Trophoblast cell (in vitro differentiated cells and primary cell): ENCODE measurements around the gene SENP6.
A peak's percentile ranks its signal among the peaks of the same experiment; 100 is the strongest.

Experiments used
- DNase-seq, 2 donors: peaks; one replicate each; pipeline ENCODE4 v3.0.0-alpha.2; 2016
- H2AFZ ChIP-seq: 2 replicates; pipeline ENCODE4 v1.6.1; 2013; ENCODE audit warnings: low read length, moderate library complexity, mild to moderate bottlenecking; ENCODE audit not compliant: insufficient read depth, poor library complexity
- H2AK5ac ChIP-seq: 2 replicates; pipeline ENCODE4 v1.6.1; 2013; ENCODE audit warnings: mild to moderate bottlenecking, low read length
- H2BK120ac ChIP-seq: 2 replicates; pipeline ENCODE4 v1.6.1; 2013; ENCODE audit warnings: low read length, mild to moderate bottlenecking, moderate library complexity; ENCODE audit not compliant: insufficient read depth, poor library complexity
- H2BK12ac ChIP-seq: 2 replicates; pipeline ENCODE4 v1.6.1; 2013; ENCODE audit warnings: mild to moderate bottlenecking, low read length, moderate library complexity
- H2BK5ac ChIP-seq: 2 replicates; pipeline ENCODE4 v1.6.1; 2013; ENCODE audit warnings: low read length, low read depth, moderate library complexity, mild to moderate bottlenecking; ENCODE audit not compliant: poor library complexity
- H3K14ac ChIP-seq: 2 replicates; pipeline ENCODE4 v1.6.1; 2013; ENCODE audit warnings: mild to moderate bottlenecking, low read length
- H3K18ac ChIP-seq: 2 replicates; pipeline ENCODE4 v1.6.1; 2013; ENCODE audit warnings: mild to moderate bottlenecking, low read length
- H3K23ac ChIP-seq: 2 replicates; pipeline ENCODE4 v1.6.1; 2013; ENCODE audit warnings: low read length
- H3K27ac ChIP-seq: 2 replicates; pipeline ENCODE4 v1.5.1; 2013; ENCODE audit warnings: low read depth, mild to moderate bottlenecking, inconsistent platforms, low read length, moderate library complexity
- H3K27me3 ChIP-seq: 2 replicates; pipeline ENCODE4 v1.6.1; 2013; ENCODE audit warnings: inconsistent platforms, mild to moderate bottlenecking, low read length, moderate library complexity; ENCODE audit not compliant: insufficient read depth
- H3K36me3 ChIP-seq, 2 experiments: 1 replicate in 1 of 2; 2 replicates in 1 of 2; pipeline ENCODE4 v1.6.1; 2013; ENCODE audit warnings: low read length in 2 of 2, mild to moderate bottlenecking in 2 of 2, moderate library complexity in 1 of 2; ENCODE audit not compliant: insufficient read depth in 2 of 2, control insufficient read depth in 1 of 2
- H3K4ac ChIP-seq: 2 replicates; pipeline ENCODE4 v1.6.1; 2013; ENCODE audit warnings: low read depth, mild to moderate bottlenecking, low read length, moderate library complexity
- H3K4me1 ChIP-seq, 2 experiments: 1 replicate in 1 of 2; 2 replicates in 1 of 2; pipeline ENCODE4 v1.6.1; 2013; ENCODE audit warnings: low read length in 2 of 2, mild to moderate bottlenecking in 2 of 2, moderate library complexity in 1 of 2; ENCODE audit not compliant: insufficient read depth in 2 of 2, control insufficient read depth in 1 of 2
- H3K4me2 ChIP-seq: 2 replicates; pipeline ENCODE4 v1.6.1; 2013; ENCODE audit warnings: inconsistent platforms, mild to moderate bottlenecking, low read length, moderate library complexity
- H3K4me3 ChIP-seq: 2 replicates; pipeline ENCODE4 v1.5.1; 2013; ENCODE audit warnings: mild to moderate bottlenecking, low read depth, low read length, inconsistent platforms
- H3K79me1 ChIP-seq: one replicate; pipeline ENCODE4 v1.6.1; 2013; ENCODE audit warnings: low read length
- H3K79me2 ChIP-seq: 2 replicates; pipeline ENCODE4 v1.6.1; 2013; ENCODE audit warnings: low read length, mild to moderate bottlenecking; ENCODE audit not compliant: control insufficient read depth, insufficient read depth, poor library complexity
- H3K9ac ChIP-seq: 2 replicates; pipeline ENCODE4 v1.6.1; 2013; ENCODE audit warnings: mild to moderate bottlenecking, low read length
- H3K9me3 ChIP-seq: 2 replicates; pipeline ENCODE4 v1.6.1; 2013; ENCODE audit warnings: low read depth, mild to moderate bottlenecking, control low read depth, inconsistent platforms, low read length; ENCODE audit not compliant: insufficient read depth
- H4K12ac ChIP-seq: 2 replicates; pipeline ENCODE4 v1.6.1; 2013; ENCODE audit warnings: low read depth, mild to moderate bottlenecking, low read length, moderate library complexity
- H4K8ac ChIP-seq: 2 replicates; pipeline ENCODE4 v1.6.1; 2013; ENCODE audit warnings: low read depth, mild to moderate bottlenecking, low read length, moderate library complexity
- H4K91ac ChIP-seq: one replicate; pipeline ENCODE4 v1.6.1; 2013; ENCODE audit warnings: low read depth, mild to moderate bottlenecking, low read length, moderate library complexity
- WGBS: extraction: QIAGEN DNeasy Blood & Tissue Kit; methylation state at CpG from one replicate; pipeline ENCODE4 v1.1.7; 2013; ENCODE audit warnings: missing lambda C conversion rate; ENCODE audit not compliant: insufficient read length, insufficient coverage; ENCODE audit errors: extremely low coverage; 5-methylcytosine and 5-hydroxymethylcytosine counted together

Gene SENP6

DNA sequence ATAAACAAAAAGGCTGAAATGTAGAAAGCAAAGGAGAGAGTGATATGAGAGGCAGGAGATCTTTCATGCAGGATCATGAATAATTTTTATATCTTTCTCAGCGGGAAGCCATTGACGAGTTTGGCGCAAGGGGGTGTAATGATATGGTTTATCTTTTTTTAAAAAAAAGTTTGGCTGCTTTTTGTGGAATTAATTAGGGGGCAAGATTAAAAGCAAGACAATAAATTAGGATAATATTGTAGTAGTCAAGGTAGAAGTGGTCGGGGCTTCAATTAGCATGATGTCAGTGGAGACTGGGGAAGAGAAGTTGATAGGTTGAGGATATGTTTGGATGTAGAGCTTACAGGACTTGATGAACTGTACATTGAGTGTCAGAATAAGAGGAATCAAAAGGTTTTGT lies 4.0 kb downstream of the SENP6 start:
- H3K36me3 ChIP-seq = peaks cover 0 to 4% of the 10 kb centered on the region in 2 experiments
- peaks cover 30% of the 10 kb centered on the region for H3K79me2 ChIP-seq
- no peak overlapping the region for H2BK12ac ChIP-seq
- no peak overlapping the region for H2AK5ac ChIP-seq
- no peaks in the 10 kb centered on the region for H3K27me3 ChIP-seq
- H3K79me1 ChIP-seq = peaks cover 14% of the 10 kb centered on the region
- no peak overlapping the region for H3K14ac ChIP-seq
- peak overlapping the region; percentile 79 for H3K4ac ChIP-seq
- no peaks in the 10 kb centered on the region for H3K9me3 ChIP-seq
- H3K23ac ChIP-seq = no peak overlapping the region
- H3K9ac ChIP-seq = no peak overlapping the region
- no CpG with 5 or more reads among the region's 4 CpGs for WGBS
- H3K4me2 ChIP-seq = no peak overlapping the region
- no peak overlapping the region for H2AFZ ChIP-seq
- DNase-seq = no peak
- no peak overlapping the region for H2BK5ac ChIP-seq
- no peak overlapping the region for H4K91ac ChIP-seq
- no peak overlapping the region for H4K8ac ChIP-seq
- peaks cover 3 to 5% of the 10 kb centered on the region in 2 experiments for H3K4me1 ChIP-seq
- no peak overlapping the region for H4K12ac ChIP-seq
- H3K27ac ChIP-seq = no peak overlapping the region
- H3K18ac ChIP-seq = no peak overlapping the region
- H3K4me3 ChIP-seq = no peak overlapping the region
- H2BK120ac ChIP-seq = no peak overlapping the region

- no peak overlapping the region for H3K23ac ChIP-seq
- H3K4ac ChIP-seq = peak overlapping the region; percentile 94
- WGBS = no CpG with 5 or more reads among the region's 3 CpGs
- no peak overlapping the region for H3K4me2 ChIP-seq
- DNase-seq = no peak
- no peaks in the 10 kb centered on the region for H3K79me1 ChIP-seq
- H2AFZ ChIP-seq = no peak overlapping the region
- no peak overlapping the region for H3K9ac ChIP-seq
- no peak overlapping the region for H2BK12ac ChIP-seq
- no peak overlapping the region for H4K12ac ChIP-seq
- no peak overlapping the region for H3K27ac ChIP-seq
- H4K8ac ChIP-seq = no peak overlapping the region
- H3K27me3 ChIP-seq = no peaks in the 10 kb centered on the region
- H3K4me3 ChIP-seq = no peak overlapping the region
- no peak overlapping the region for H2BK120ac ChIP-seq
- H2BK5ac ChIP-seq = no peak overlapping the region
- H3K14ac ChIP-seq = no peak overlapping the region
- no peak overlapping the region for H2AK5ac ChIP-seq
- H3K36me3 ChIP-seq = peaks cover 0 to 4% of the 10 kb centered on the region in 2 experiments
- no peak overlapping the region for H4K91ac ChIP-seq
- peaks cover 3 to 8% of the 10 kb centered on the region in 2 experiments for H3K4me1 ChIP-seq
- peaks cover 20% of the 10 kb centered on the region for H3K79me2 ChIP-seq
- H3K9me3 ChIP-seq = no peaks in the 10 kb centered on the region
- H3K18ac ChIP-seq = no peak overlapping the region
These were observed 6.6 kb downstream of the SENP6 start for GRCh38 chr6:75608304-75608703.

DNA sequence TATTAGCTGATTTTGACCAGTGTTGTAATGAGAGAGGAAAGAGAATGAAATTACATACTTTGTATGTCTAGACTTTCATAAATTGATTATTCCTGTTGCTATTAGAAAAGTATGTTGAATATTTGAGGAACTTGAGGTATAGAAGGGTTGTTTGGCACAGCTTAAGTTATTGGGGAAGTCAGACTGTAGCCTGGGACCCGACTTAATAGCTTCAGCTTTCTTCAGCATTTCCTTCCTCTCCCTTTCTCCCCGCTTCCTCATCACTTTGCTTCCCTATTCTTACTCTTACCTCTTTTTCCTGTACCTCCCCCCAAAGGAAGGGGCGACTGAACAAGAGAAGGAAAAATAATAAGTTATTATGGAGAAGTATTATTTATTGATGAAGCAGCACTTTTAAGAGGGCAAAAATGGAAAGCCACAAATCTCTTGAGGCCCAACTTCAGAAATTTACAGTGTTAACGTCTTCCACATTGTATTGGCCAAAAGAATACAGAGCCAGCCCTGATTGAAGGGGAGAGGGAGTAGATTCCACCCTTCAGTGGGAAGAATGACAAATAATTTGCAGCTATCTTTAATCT lies 7.4 kb downstream of the SENP6 start:
- Histone ChIP-seq H2AK5ac (no peak overlapping the region), H3K14ac (no peak overlapping the region), H3K9ac (no peak overlapping the region), H3K27me3 (no peaks in the 10 kb centered on the region), H3K79me2 (peaks cover 20% of the 10 kb centered on the region), H3K79me1 (no peaks in the 10 kb centered on the region), H3K9me3 (no peaks in the 10 kb centered on the region), H2BK5ac (no peak overlapping the region), H4K91ac (no peak overlapping the region), H2BK120ac (no peak overlapping the region), H3K27ac (no peak overlapping the region), H2BK12ac (no peak overlapping the region), H3K23ac (no peak overlapping the region), H2AFZ (no peak overlapping the region), H4K12ac (no peak overlapping the region), H3K4ac (peak overlapping the region; percentile 79), H3K4me3 (no peak overlapping the region), H4K8ac (no peak overlapping the region), H3K4me2 (no peak overlapping the region), H3K4me1 (peaks cover 3 to 8% of the 10 kb centered on the region in 2 experiments), H3K36me3 (peaks cover 0 to 4% of the 10 kb centered on the region in 2 experiments), H3K18ac (no peak overlapping the region)
- DNase-seq = no peak
- WGBS = no CpG with 5 or more reads among the region's 4 CpGs

DNA sequence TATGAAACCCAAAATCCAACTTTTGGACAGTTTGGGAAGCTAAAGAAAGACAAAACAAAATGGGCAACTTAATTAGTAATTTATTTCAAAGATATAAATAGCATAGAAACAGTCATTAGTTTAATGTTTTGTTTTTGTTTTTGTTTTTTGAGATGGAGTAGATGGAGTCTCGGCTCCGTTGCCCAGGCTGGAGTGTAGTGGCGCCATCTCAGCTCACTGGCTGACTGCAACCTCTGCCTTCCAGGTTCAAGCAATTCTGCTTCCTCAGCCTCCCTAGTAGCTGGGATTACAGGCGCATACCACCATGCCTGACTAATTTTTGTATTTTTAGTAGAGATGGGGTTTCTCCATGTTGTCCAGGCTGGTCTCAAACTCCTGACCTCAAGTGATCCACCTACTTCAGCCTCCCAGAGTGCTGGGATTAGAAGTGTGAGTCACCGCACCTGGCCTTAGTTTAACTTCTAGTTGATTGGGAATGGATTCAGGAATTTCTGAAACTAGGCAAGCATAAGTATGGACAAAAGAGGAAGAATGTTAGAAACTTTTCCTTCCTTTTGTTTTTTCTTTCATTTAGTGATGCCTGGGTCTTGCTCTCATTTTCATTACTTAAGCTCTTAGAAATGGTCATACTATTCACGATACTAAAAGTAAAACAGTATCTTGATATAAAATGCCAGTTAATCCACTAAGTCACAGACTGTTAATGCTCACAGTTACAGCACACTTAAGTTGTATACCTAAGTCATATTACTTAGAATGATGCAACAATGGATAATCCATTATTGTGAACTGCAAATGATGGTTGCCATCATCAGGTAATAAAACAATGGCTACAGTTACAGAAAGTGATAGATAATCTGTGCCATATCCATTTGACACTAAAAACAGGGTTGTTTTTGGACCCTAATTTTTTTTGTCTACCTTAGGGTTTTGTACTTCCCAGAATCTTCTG lies 8.2 kb downstream of the SENP6 start:
- Histone ChIP-seq H3K4me2 (no peak overlapping the region), H2BK120ac (no peak overlapping the region), H4K8ac (no peak overlapping the region), H4K91ac (no peak overlapping the region), H3K9me3 (no peaks in the 10 kb centered on the region), H3K27ac (no peak overlapping the region), H3K27me3 (no peaks in the 10 kb centered on the region), H2AK5ac (no peak overlapping the region), H3K4me1 (peaks cover 0 to 5% of the 10 kb centered on the region in 2 experiments), H3K4ac (peak overlapping the region; percentile 79), H4K12ac (no peak overlapping the region), H3K9ac (no peak overlapping the region), H3K23ac (no peak overlapping the region), H2AFZ (no peak overlapping the region), H2BK5ac (no peak overlapping the region), H3K36me3 (peaks cover 0 to 1% of the 10 kb centered on the region in 2 experiments), H3K79me1 (no peaks in the 10 kb centered on the region), H2BK12ac (no peak overlapping the region), H3K79me2 (peaks cover 15% of the 10 kb centered on the region), H3K18ac (no peak overlapping the region), H3K14ac (no peak overlapping the region), H3K4me3 (no peak overlapping the region)
- DNase-seq = peak; percentile 14 to 34
- WGBS = no CpG with 5 or more reads among the region's 6 CpGs
